Heart left ventricle (tissue), 13 donors: Measurements from ENCODE around the gene EEF1AKMT3.

Experiments used
- POLR2A ChIP-seq, 2 donors: fragments of 450-650 bp; IDR thresholded peaks; one replicate each; pipeline ENCODE4 v1.6.1; 2017; ENCODE audit warnings: antibody characterized with exemption in 2 of 2, mild to moderate bottlenecking in 2 of 2, moderate library complexity in 2 of 2
- TF ChIP-seq, protein P1 (sequence below), 12 donors: fragments of 200-600 bp; sonication (generic) in 4 of 12; IDR thresholded peaks; one replicate each; pipeline versions ENCODE4 v1.5.0 to v1.8.0; 2018 to 2022; ENCODE audit warnings: antibody characterized with exemption in 12 of 12, mild to moderate bottlenecking in 5 of 12
- donor health status: ischemic (EF 13 %, LVEDD 7.1; RV severe dilation, severe dysfunction).
- donor health status: DM: no; HTN: yes; CAD: no.
- donor health status: DM: no; HTN: no; CAD: no.
- donor health status: ischemic (EF 25% LVEDD 6.9; RV normal size, moderate dysfunction).
- donor health status: ischemic (EF 25% LVEDD 5.7; RV mildly dilated, moderate dysfunction).
- donor health status: ischemic (EF 35%, LVEDD 5.7; RV mildly dilated, moderate dysfunction).
- donor health status: nonischemic (EF 11% LVEDD 7.7; RV severe dilation, severe dysfunction).
- donor health status: DM: yes; HTN: yes; CAD: no.
- donor health status: PGD.
- donor health status: ischemic (EF 29% LVEDD 5.4; RV normal size, mild dysfunction).
- donor health status: nonischemic (EF 23%, LVEDD 6.1; RV moderate dilation, normal function).

DNA sequence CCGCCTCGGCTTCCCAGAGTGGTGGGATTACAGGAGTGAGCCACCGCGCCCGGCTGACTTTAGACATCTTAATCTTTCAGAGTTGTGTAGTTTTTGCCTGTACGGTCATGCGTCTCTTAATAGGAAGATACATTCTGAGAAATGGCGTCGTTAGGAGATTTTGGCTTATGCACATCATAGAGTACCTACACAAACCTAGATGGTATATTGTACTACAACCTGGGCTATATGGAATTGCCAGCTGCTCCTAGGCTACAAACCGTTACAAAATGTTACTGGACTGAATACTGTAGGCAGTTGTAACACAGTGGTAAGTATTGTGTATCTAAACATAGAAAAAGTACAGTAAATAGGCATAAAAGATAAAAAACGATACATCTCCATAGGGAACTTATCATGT lies 11.4 kb downstream of the EEF1AKMT3 start:
- no peak for TF ChIP-seq POLR2A (IDR thresholded peaks at IDR 0.05)
- TF ChIP-seq, protein P1, sequence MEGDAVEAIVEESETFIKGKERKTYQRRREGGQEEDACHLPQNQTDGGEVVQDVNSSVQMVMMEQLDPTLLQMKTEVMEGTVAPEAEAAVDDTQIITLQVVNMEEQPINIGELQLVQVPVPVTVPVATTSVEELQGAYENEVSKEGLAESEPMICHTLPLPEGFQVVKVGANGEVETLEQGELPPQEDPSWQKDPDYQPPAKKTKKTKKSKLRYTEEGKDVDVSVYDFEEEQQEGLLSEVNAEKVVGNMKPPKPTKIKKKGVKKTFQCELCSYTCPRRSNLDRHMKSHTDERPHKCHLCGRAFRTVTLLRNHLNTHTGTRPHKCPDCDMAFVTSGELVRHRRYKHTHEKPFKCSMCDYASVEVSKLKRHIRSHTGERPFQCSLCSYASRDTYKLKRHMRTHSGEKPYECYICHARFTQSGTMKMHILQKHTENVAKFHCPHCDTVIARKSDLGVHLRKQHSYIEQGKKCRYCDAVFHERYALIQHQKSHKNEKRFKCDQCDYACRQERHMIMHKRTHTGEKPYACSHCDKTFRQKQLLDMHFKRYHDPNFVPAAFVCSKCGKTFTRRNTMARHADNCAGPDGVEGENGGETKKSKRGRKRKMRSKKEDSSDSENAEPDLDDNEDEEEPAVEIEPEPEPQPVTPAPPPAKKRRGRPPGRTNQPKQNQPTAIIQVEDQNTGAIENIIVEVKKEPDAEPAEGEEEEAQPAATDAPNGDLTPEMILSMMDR (IDR thresholded peaks at IDR 0.05) = no peak
